Activated CD8-positive, alpha-beta memory T cell treated with anti-CD3 and anti-CD28 coated beads, Interleukin-2, amount 50 U/mL, for 1 hour (primary cell): ENCODE data around the gene PGGHG.
"Not testable (repeated sequence)": the region's sequence is repeated elsewhere in the genome, so short reads cannot be mapped to it uniquely, and the experiment has no call there.

Source experiments
- DNase-seq: peaks from one replicate; pipeline ENCODE4 v3.0.0-alpha.2; 2020; ENCODE audit errors: extremely low read depth

Gene PGGHG

GRCh38 chr11:313787-314553, 25.0 kb downstream of the PGGHG start, which contains the start of gene IFITM1:
IFITM1 (plus strand) TSS chr11:314040; CDS start chr11:314171, 131 bp downstream.
- no peak for DNase-seq

GRCh38 chr11:314554-314875, 25.6 kb downstream of the PGGHG start:
- not testable (repeated sequence) for DNase-seq

GRCh38 chr11:315051-315481, 26.1 kb downstream of the PGGHG start:
- DNase-seq, result no peak

DNA sequence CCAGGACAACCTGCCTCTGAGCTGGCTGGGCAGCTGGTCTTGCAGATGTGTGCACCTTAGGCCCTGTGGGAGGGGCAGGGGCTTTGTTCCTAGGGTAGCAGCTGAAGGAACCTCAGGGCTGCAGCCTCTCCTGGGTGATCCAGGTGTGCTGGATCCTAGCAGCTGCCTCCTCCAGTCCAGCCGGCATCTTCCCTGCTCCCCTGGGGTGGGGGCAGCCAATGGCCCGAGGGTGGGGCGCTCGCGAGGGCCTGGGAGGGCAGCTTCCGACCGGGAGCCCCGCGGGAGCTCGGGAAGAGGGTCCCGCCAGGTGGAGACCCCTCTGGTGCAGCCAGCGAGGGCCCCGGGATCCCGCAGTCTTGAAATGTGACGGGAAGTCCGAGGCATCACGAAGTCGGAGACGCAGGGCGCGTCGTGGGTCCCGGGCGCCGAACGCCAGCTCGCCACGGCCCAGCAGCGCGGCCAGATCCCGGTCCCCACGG, 26.6 kb downstream of the PGGHG start:
- no peak for DNase-seq

DNA sequence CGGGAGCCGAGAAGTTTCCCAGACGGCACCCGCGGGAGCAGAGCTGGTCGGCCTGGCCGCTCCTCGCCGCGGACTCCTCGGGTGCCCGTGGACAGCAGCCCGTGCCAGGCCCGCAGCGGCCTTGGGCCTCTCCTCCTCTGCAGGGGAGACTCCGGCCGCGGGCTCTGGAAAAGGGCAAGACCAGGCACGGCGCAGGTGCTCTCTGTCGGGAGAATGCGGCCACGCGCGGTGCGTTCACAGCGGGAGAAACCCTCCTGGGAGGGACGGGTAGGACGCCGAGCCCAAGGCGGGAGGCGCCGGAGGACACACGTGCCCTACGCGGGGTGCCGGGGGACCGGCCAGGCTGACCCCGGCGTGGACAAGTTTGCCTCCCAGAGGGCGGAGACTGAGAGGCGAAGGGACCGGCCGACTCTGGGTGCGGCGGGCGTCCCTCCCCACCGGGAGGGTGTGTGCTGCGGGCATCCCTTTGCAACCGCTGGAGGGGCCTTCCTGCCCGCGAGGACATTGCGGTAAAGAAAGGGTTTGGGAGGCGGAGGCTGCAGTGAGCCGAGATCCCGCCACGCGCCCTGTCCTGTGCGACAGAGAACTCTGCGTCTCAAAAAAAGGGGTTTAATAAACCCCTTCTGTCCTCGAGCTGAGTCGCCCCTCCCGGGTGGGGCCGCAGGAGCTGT, 27.2 kb downstream of the PGGHG start:
- no peak for DNase-seq

DNA sequence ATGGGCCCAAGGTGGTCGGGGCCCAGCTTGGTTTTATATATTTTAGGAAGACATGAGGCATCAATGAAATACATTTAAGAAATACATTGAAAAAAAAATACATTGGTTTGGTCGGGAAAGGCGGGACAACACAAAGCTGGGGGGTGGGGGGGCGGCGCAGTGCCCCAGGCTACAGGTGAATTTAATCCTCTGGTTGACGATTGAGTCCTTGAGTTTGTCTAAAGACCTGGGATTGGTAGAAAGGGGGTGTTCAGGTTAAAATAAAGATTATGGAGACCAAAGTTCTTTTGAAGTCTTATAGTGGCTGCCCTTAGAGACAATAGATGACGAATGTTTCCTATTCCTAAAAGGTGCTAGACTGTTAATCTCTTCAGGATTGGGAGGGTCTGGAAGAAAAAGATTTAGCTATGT, 28.0 kb downstream of the PGGHG start:
- DNase-seq, result no peak

DNA sequence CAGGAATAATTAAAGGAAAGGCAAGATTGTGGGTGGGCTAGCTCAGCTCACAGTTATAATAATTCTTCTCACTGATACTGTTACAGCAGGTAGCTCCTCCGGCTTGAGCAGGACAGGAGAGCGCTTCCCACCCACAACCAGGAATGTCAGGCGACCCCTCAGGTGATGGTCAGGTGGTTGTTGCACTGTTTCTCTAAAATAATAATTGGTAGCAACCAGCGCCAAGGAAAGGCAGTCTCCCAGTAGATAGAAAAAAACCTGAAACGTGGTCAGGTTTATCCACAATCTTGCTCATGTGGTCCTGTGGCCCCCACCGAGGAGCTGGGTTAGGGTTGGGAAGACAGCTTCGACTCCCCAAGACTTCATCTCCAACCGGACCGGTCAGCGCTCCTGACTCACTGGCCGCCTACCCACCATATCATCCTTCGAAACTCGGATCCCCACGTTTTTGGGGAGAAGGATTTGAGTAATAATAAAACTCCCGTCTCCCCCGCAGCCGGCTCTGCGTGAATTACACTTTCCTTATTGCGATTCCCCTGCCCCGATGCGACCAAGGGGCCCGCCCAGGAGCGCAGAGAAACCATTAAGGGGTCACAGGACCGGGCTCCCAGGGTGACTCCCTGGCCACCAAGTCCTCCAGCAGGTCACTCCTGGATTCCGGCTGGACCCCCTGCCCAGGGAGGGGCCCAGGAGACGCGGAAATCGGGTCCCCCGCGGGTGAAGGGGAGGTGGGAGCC, 28.9 kb downstream of the PGGHG start:
- DNase-seq, result not testable (repeated sequence)

- DNase-seq, result not testable (repeated sequence)
These were observed 29.6 kb downstream of the PGGHG start for GRCh38 chr11:318405-319120.

DNA sequence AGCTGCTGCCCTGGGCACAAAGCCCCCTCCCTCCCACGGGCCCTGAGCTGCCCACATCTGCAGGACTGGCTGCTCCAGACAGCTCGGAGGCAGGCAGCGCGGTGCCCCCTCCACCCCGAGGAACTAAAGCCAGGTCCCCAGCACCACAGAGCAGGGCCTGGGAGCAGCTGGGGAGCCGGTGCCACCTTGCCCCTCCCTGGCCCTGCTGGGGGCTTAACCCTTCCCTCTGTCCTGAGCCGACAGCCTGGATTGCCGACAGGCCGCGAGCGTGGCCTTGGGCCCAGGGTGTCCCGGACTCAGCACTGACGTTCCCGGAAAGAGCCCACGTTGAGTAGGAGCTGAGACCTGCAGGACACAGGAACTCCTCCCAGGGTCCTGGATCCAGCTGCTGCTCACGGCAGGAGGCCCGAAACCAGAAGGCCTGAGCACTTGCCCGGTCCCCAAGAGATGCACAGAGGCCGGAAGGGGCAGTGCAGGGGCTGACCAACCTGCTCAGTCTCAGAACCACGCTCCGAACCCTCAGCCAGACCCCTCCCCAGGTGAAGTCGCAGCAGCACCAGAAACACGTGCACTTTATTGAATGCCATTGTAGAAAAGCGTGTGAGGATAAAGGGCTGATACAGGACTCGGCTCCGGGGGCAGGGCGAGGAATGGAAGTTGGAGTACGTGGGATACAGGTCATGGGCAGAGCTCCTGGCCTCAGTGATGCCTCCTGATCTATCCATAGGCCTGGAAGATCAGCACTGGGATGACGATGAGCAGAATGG, 30.4 kb downstream of the PGGHG start:
- not testable (repeated sequence) for DNase-seq

DNA sequence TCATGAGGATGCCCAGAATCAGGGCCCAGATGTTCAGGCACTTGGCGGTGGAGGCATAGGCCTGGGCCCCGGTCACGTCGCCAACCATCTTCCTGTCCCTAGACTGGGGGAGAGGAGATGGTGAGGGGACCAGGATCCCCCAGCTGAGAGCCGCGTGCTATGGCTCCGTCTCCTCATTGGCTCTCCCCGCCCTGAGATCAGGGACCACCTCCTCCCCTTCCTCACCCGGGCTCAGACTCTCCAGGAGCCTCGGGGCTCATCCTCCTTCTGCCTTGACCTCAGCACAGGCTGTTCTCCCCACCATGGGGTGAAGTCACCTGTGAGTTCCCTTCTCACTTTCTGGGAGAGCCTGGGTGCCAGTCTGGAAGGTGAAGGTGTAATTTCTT, 31.0 kb downstream of the PGGHG start:
- not testable (repeated sequence) for DNase-seq

- no peak for DNase-seq
These were observed 35.2 kb downstream of the PGGHG start for GRCh38 chr11:324156-324555.

- DNase-seq, result not testable (repeated sequence)
These were observed 35.9 kb downstream of the PGGHG start for GRCh38 chr11:324593-325517.

GRCh38 chr11:325796-326591, 37.1 kb downstream of the PGGHG start:
- no peak for DNase-seq

GRCh38 chr11:326592-326841, 37.6 kb downstream of the PGGHG start:
- DNase-seq, result no peak

DNA sequence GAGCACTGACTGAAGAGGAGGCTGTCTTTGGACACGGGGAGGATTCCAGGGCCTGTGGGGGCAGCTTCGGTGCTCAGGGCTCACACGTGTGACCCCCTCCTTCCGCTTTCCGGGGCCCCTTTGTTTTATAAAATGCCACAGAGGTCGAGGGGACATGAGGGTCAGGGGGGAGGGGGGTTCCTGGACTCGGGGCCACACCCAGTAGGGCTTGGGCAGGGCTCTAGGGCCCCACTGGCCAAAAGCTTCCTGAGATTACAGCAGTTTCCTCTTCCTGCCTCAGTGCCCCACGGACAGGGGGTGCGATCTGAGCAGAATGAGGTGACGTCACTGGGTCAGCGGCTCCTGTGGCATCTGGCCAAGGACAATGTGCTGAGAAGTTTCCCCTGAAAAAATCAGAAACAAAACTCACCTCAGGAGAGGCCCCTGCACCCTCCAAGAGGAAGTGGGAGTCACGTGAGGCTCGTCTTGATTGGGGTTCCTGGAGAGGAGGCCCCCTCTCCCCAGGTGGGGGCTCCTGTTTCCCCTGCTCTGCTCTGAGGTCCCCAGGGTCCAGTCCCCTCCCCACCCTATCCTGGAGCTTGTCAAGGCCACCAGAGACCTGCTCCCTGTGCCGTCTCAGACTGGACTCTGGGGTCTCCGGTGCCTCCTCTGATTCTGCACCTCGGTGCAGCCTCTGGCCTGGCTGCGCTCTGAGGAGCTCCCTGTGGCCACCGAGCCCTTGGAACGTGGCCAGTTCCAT, 38.1 kb downstream of the PGGHG start:
- peak; percentile 60 for DNase-seq

GRCh38 chr11:327581-327923, 38.6 kb downstream of the PGGHG start:
- DNase-seq, result no peak

DNA sequence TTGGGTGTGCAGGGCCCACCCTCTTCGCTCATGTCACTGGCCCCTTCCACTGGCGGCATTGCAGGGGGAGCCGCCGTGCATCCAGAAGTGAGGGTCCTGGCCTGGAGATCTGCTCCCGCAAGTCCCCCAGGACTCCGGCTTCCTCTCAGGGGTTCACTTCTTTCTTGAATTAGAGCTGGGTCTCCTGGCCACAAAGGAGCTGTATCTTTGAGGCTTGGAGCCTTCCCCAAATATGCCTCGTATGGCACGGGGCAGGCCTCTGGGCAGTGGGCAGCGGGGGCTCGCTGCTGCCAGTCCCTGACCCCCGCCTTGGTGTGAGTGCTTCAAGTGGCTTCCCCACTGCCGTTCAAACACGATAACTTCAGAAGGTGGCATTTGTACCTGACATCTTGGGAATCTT, 39.1 kb downstream of the PGGHG start:
- no peak for DNase-seq

DNA sequence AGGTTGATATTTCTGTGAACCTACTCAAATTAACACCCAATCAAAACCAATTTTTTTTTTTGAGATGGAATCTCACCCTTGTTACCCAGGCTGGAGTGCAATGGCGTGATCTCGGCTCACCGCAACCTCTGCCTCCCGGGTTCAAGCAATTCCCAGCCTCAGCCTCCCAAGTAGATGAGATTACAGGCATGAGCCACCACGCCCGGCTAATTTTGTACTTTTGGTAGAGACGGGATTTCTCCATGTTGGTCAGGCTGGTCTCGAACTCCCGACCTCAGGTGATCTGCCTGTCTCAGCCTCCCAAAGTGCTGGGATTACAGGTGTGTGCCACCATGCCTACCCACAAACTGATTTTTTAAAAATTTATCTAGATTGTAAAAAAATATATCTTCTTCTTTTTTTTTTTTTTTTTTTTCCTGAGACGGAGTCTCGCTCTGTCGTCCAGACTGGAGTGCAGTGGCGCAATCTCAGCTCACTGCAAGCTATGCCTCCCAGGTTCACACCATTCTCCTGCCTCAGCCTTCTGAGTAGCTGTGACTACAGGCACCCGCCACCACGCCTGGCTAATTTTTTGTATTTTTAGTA, 39.7 kb downstream of the PGGHG start:
- DNase-seq, result not testable (repeated sequence)

DNA sequence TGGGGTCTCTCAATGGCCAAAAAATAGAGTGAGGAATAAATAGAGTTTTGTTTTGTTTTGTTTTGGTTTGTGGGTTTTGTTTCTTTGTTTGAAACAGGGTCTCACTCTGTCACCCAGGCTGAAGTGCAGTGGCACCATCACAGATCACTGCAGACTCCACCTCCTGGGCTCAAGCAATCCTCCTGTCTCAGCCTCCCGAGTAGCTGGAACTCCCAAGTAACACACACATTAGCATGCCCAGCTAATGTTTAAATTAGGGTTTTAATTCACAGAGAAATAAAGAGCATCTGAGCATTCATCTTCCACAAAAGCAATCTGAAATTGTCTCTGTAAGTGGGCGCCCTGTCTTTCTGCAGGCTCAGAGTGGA, 40.9 kb downstream of the PGGHG start:
- DNase-seq, result no peak
